HCT116 (cell line): ENCODE measurements around the gene GTF2H4. TPM values are rescaled to one million over a fixed set of nuclear protein-coding genes. Genes with fewer than 3 reads are reported as not detected.

Experiments used
- ATAC-seq: fragments of 200-7000 bp; cut with Tn5 transposase; 2 replicates; pipeline ENCODE4 v1.9.1; 2020; ENCODE audit warnings: mild to moderate bottlenecking, moderate library complexity
- BruUV-seq: library from RNA; stranded (reverse); fragments of 400-500 nt; replicated peaks from 2 replicates; lab custom pipeline; 2021; lab: Mats Ljungman, UMichigan
- CTCF ChIA-PET: fragments of 300-600 bp; sonication (Branson Sonifier 250); formaldehyde crosslinking; loops from one replicate; lab custom pipeline; 2021; ENCODE audit warnings: antibody characterized with exemption; lab: Charles Lee
- POLR2A ChIA-PET: fragments of 300-600, 350-600 bp; sonication (Branson Sonifier 250); formaldehyde crosslinking; loops from one replicate; lab custom pipeline; 2021; ENCODE audit warnings: antibody characterized with exemption; lab: Charles Lee
- RAD21 ChIA-PET, 2 experiments: fragments of 300-600 bp; sonication (Branson Sonifier 250); formaldehyde crosslinking; loops; one replicate each; lab custom pipeline; 2023; ENCODE audit warnings: low total read pairs in 2 of 2; ENCODE audit not compliant: uncharacterized antibody in 2 of 2, unreplicated experiment in 2 of 2, low non-redundant PET in 1 of 2; lab: Charles Lee
- DNase-seq: peaks from one replicate; pipeline ENCODE4 v3.0.0-alpha.2; 2010; ENCODE audit warnings: low read depth, low spot score
- H2AFZ ChIP-seq: fragments of 200-600 bp; shearing (Covaris generic), sonication (generic); 2 replicates; pipeline ENCODE4 v1.6.1; 2017; ENCODE audit warnings: low read depth, mixed run types, mixed read lengths, antibody characterized with exemption, low read length; ENCODE audit not compliant: poor library complexity, severe bottlenecking
- H3K27ac ChIP-seq: 2 replicates; pipeline ENCODE4 v1.5.1; 2012; ENCODE audit warnings: low read depth, low read length
- H3K27me3 ChIP-seq: fragments of 200-600 bp; sonication (generic); 2 replicates; pipeline ENCODE4 v1.6.1; 2016; ENCODE audit warnings: mixed run types, low read length, mixed read lengths; ENCODE audit not compliant: insufficient read depth
- H3K36me3 ChIP-seq, 2 experiments: fragments of 200-500 bp in 1 of 2; fragments of 200-600 bp in 1 of 2; sonication (Bioruptor generic) in 1 of 2; sonication (generic) in 1 of 2; 2 replicates each; pipeline versions ENCODE4 v1.5.1 to v1.6.1; 2014 to 2016; ENCODE audit warnings: low read length in 2 of 2, inconsistent platforms in 1 of 2, mixed read lengths in 1 of 2, mixed run types in 1 of 2; ENCODE audit not compliant: insufficient read depth in 2 of 2, control insufficient read depth in 1 of 2
- H3K4me1 ChIP-seq, 2 experiments: fragments of 200-600 bp in 1 of 2; sonication (generic) in 1 of 2; 2 replicates each; pipeline versions ENCODE4 v1.5.1 to v1.6.1; 2012 to 2017; ENCODE audit warnings: low read length in 2 of 2, inconsistent platforms in 1 of 2, mild to moderate bottlenecking in 1 of 2, mixed read lengths in 1 of 2, mixed run types in 1 of 2, moderate library complexity in 1 of 2; ENCODE audit not compliant: insufficient read depth in 2 of 2, control insufficient read depth in 1 of 2
- H3K4me2 ChIP-seq: fragments of 200-600 bp; sonication (generic); 2 replicates; pipeline ENCODE4 v1.6.1; 2017; ENCODE audit warnings: mixed run types, low read length, mixed read lengths
- H3K4me3 ChIP-seq, 2 experiments: fragments of 200-600 bp in 1 of 2; sonication (generic) in 1 of 2; replicated peaks in 1 of 2; 2 replicates each; pipeline ENCODE4 v1.5.1; 2011 to 2016; ENCODE audit warnings: low read length in 2 of 2, control low read depth in 1 of 2, low read depth in 1 of 2, mild to moderate bottlenecking in 1 of 2, mixed read lengths in 1 of 2, mixed run types in 1 of 2
- H3K79me2 ChIP-seq: fragments of 200-600 bp; sonication (generic); 2 replicates; pipeline ENCODE4 v1.6.1; 2017; ENCODE audit warnings: mild to moderate bottlenecking, mixed run types, low read length, moderate library complexity, mixed read lengths; ENCODE audit not compliant: insufficient read depth
- H3K9ac ChIP-seq: fragments of 200-600 bp; sonication (generic); 2 replicates; pipeline ENCODE4 v1.6.1; 2016; ENCODE audit warnings: low read length, mixed read lengths
- H3K9me2 ChIP-seq: fragments of 200-600 bp; sonication (generic), shearing (Covaris generic); 2 replicates; pipeline ENCODE4 v1.6.1; 2017; ENCODE audit warnings: mixed run types, mild to moderate bottlenecking, moderate library complexity; ENCODE audit not compliant: insufficient read depth
- H3K9me3 ChIP-seq, 2 experiments: fragments of 200-500 bp in 1 of 2; fragments of 200-600 bp in 1 of 2; sonication (Bioruptor generic) in 1 of 2; sonication (generic) in 1 of 2; 2 replicates each; pipeline ENCODE4 v1.6.1; 2014 to 2017; ENCODE audit warnings: low read length in 2 of 2, mixed read lengths in 2 of 2, inconsistent platforms in 1 of 2, low read depth in 1 of 2, mild to moderate bottlenecking in 1 of 2, mixed run types in 1 of 2, moderate library complexity in 1 of 2; ENCODE audit not compliant: control insufficient read depth in 1 of 2, insufficient read depth in 1 of 2
- H4K20me1 ChIP-seq: fragments of 200-600 bp; sonication (generic), shearing (Covaris generic); 2 replicates; pipeline ENCODE4 v1.6.1; 2017; ENCODE audit warnings: mixed run types, mild to moderate bottlenecking, moderate library complexity; ENCODE audit not compliant: insufficient read depth
- CEBPB ChIP-seq: IDR thresholded peaks from 2 replicates; pipeline ENCODE4 v1.6.1; 2012; ENCODE audit warnings: low read depth
- EZH2 ChIP-seq: fragments of 200-600 bp; sonication (generic); IDR thresholded peaks from 2 replicates; pipeline ENCODE4 v1.6.1; 2017; ENCODE audit warnings: antibody characterized with exemption, mixed run types
- FOSL1 ChIP-seq: IDR thresholded peaks from 2 replicates; pipeline ENCODE4 v1.6.1; 2012; ENCODE audit warnings: low read depth
- JUND ChIP-seq: IDR thresholded peaks from 2 replicates; pipeline ENCODE4 v1.6.1; 2012
- POLR2A ChIP-seq: IDR thresholded peaks from 2 replicates; pipeline ENCODE4 v1.7.0; 2011; ENCODE audit warnings: borderline replicate concordance; ENCODE audit not compliant: insufficient read depth, insufficient read length; ENCODE audit errors: extremely low read depth
- RAD21 ChIP-seq: IDR thresholded peaks from 2 replicates; pipeline ENCODE4 v1.6.1; 2012; ENCODE audit warnings: low read depth, mild to moderate bottlenecking
- SIN3A ChIP-seq: IDR thresholded peaks from 2 replicates; pipeline ENCODE4 v1.6.1; 2012; ENCODE audit warnings: low read depth
- SRF ChIP-seq: IDR thresholded peaks from 2 replicates; pipeline ENCODE4 v1.6.1; 2012; ENCODE audit warnings: low read depth
- TCF7L2 ChIP-seq: IDR thresholded peaks from 2 replicates; pipeline ENCODE4 v1.7.0; 2011; ENCODE audit warnings: borderline replicate concordance, inconsistent platforms; ENCODE audit not compliant: insufficient read depth, insufficient read length; ENCODE audit errors: extremely low read depth
- ZFX ChIP-seq: fragments of 450-650 bp; IDR thresholded peaks from 2 replicates; pipeline ENCODE4 v1.6.1; 2017
- ZNF274 ChIP-seq: fragments of 200-500 bp; sonication (Bioruptor generic); IDR thresholded peaks from 2 replicates; pipeline ENCODE4 v1.6.1; 2014; ENCODE audit warnings: mild to moderate bottlenecking, low read depth, low read length, inconsistent platforms
- intact Hi-C: fragments of 100-400 bp; cut with micrococcal nuclease; formaldehyde crosslinking; loops from 2 replicates; pipeline ENCODE4 v1.10.0; 2022
- total RNA-seq: library from RNA; stranded (reverse); gene quantifications from one replicate; pipeline ENCODE4 v1.2.1, GENCODE V29; 2021; ENCODE audit not compliant: unreplicated experiment
- TF ChIP-seq, protein P1 (sequence below), 3 experiments: fragments of 200-600 bp in 1 of 3; sonication (generic) in 1 of 3; IDR thresholded peaks in 2 of 3; conservative IDR thresholded peaks in 1 of 3; 2 replicates each; pipeline ENCODE4 v1.5.1; 2012 to 2017; ENCODE audit warnings: low read depth in 2 of 3, low read length in 2 of 3, antibody characterized with exemption in 1 of 3, borderline replicate concordance in 1 of 3, control low read depth in 1 of 3, mild to moderate bottlenecking in 1 of 3, mixed read lengths in 1 of 3, mixed run types in 1 of 3, moderate library complexity in 1 of 3; ENCODE audit not compliant: insufficient read depth in 1 of 3
- TF ChIP-seq, protein P2 (sequence below): IDR thresholded peaks from 2 replicates; pipeline ENCODE4 v1.6.1; 2012; ENCODE audit warnings: low read depth
- TF ChIP-seq, protein P3 (sequence below): IDR thresholded peaks from 2 replicates; pipeline ENCODE4 v1.6.1; 2012

The GTF2H4 gene
- total RNA-seq, 1 experiment from 2014 or later: 59.7 TPM

DNA sequence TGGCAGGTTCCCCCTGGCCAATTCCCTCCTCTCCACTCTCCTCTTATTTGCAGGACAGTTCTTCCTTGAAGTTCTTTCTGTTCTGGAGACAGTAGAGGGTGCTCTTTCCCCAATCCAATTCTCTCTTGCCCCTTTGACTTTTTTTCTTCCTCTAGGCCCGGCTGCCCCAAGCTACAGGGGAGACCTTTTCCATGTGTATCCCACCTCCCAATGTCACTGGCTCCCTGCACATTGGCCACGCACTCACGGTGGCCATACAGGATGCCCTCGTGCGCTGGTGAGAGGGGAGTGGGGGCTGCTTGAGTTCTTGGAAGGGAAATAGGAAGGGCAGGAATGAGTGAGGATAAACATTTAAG lies 7.6 kb downstream of the GTF2H4 start:
- Histone ChIP-seq H3K4me2 (peak overlapping the region; percentile 87; the same call in 1 of the 2 replicates), H3K27ac (no peak overlapping the region; the same call in 1 of the 2 replicates), H3K9ac (no peak overlapping the region), H3K4me1 (peaks cover 9 to 25% of the 10 kb centered on the region in 2 experiments; a peak in 3 of 4 replicates), H3K9me2 (no peaks in the 10 kb centered on the region), H3K27me3 (no peaks in the 10 kb centered on the region), H3K79me2 (no peaks in the 10 kb centered on the region; the same call in 1 of the 2 replicates), H3K4me3 (no peak overlapping the region), H2AFZ (no peak overlapping the region), H3K9me3 (no peaks in the 10 kb centered on the region), H4K20me1 (no peaks in the 10 kb centered on the region), H3K36me3 (peaks cover 15 to 36% of the 10 kb centered on the region in 2 experiments; a peak in 3 of 4 replicates)
- ChIA-PET RAD21 (interaction anchor here (0.6 to 1.2 kb wide), 8 partner anchors 27 to 172 kb away, joined by 3 to 8 read pairs (median 4); no protein-coding TSS in a partner anchor), CTCF (interaction anchor here (0.6 to 5.0 kb wide), 17 partner anchors 9 to 200 kb away, joined by 3 to 66 read pairs (median 5); partner anchors contain the start of genes PSORS1C1 and SFTA2), POLR2A (interaction anchor here (1.3 kb wide), 1 partner anchor 155 kb away, joined by 4 read pairs; no protein-coding TSS in a partner anchor)
- TF ChIP-seq ZFX (no peak), CEBPB (no peak)
- TF ChIP-seq, protein P1, sequence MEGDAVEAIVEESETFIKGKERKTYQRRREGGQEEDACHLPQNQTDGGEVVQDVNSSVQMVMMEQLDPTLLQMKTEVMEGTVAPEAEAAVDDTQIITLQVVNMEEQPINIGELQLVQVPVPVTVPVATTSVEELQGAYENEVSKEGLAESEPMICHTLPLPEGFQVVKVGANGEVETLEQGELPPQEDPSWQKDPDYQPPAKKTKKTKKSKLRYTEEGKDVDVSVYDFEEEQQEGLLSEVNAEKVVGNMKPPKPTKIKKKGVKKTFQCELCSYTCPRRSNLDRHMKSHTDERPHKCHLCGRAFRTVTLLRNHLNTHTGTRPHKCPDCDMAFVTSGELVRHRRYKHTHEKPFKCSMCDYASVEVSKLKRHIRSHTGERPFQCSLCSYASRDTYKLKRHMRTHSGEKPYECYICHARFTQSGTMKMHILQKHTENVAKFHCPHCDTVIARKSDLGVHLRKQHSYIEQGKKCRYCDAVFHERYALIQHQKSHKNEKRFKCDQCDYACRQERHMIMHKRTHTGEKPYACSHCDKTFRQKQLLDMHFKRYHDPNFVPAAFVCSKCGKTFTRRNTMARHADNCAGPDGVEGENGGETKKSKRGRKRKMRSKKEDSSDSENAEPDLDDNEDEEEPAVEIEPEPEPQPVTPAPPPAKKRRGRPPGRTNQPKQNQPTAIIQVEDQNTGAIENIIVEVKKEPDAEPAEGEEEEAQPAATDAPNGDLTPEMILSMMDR (IDR thresholded peaks at IDR 0.05 in 2 of 3, conservative IDR thresholded peaks at IDR 0.05 in 1 of 3; ENCODE audit: borderline replicate concordance in 1 of 3, insufficient read depth in 1 of 3, low read depth in 2 of 3, low read length in 2 of 3): peak in 2 of 3 experiments; percentile 63 to 66; a peak in 4 of 6 replicates
- no TSS peak for BruUV-seq
- intact Hi-C loops: loop anchor here (1.0 to 2.0 kb wide), 5 partner anchors 155 to 277 kb away; no protein-coding TSS in a partner anchor
- DNase-seq: peak; percentile 55
- ATAC-seq: peak; percentile 48

DNA sequence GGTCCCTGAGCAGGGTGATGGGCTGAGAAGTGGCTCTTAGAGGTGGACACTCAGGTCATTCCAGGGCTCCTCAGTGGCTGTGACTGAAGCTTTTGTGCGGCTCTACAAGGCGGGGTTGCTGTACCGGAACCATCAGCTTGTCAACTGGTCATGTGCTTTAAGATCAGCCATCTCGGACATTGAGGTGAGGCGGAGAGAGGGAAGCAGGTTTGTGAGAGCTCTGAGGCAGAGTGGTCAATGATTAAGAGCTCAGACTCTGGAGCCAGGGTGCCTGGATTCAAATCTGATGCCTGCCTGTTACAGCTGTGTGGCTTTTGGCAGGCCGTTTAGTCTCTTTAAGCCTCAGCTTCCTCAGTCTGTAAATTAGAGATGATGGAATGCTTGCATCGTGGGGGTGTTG lies 9.0 kb downstream of the GTF2H4 start:
- CTCF ChIA-PET: interaction anchor here (1.1 to 5.0 kb wide), 3 partner anchors 153 to 170 kb away, joined by 4 to 66 read pairs (median 44); no protein-coding TSS in a partner anchor
- intact Hi-C loops: no loop called here
- TF ChIP-seq, protein P2, sequence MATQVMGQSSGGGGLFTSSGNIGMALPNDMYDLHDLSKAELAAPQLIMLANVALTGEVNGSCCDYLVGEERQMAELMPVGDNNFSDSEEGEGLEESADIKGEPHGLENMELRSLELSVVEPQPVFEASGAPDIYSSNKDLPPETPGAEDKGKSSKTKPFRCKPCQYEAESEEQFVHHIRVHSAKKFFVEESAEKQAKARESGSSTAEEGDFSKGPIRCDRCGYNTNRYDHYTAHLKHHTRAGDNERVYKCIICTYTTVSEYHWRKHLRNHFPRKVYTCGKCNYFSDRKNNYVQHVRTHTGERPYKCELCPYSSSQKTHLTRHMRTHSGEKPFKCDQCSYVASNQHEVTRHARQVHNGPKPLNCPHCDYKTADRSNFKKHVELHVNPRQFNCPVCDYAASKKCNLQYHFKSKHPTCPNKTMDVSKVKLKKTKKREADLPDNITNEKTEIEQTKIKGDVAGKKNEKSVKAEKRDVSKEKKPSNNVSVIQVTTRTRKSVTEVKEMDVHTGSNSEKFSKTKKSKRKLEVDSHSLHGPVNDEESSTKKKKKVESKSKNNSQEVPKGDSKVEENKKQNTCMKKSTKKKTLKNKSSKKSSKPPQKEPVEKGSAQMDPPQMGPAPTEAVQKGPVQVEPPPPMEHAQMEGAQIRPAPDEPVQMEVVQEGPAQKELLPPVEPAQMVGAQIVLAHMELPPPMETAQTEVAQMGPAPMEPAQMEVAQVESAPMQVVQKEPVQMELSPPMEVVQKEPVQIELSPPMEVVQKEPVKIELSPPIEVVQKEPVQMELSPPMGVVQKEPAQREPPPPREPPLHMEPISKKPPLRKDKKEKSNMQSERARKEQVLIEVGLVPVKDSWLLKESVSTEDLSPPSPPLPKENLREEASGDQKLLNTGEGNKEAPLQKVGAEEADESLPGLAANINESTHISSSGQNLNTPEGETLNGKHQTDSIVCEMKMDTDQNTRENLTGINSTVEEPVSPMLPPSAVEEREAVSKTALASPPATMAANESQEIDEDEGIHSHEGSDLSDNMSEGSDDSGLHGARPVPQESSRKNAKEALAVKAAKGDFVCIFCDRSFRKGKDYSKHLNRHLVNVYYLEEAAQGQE: no peak
- TF ChIP-seq POLR2A (no peak), JUND (no peak), RAD21 (no peak), SIN3A (no peak), ZFX (no peak), TCF7L2 (no peak), SRF (no peak), EZH2 (no peak), FOSL1 (no peak), ZNF274 (no peak)
- TF ChIP-seq, protein P3, sequence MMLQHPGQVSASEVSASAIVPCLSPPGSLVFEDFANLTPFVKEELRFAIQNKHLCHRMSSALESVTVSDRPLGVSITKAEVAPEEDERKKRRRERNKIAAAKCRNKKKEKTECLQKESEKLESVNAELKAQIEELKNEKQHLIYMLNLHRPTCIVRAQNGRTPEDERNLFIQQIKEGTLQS: no peak

More for the DNA sequence above, 9.0 kb downstream of the GTF2H4 start:
- H2AFZ ChIP-seq: no peak overlapping the region
- POLR2A ChIA-PET: interaction anchor here (0.6 kb wide), 1 partner anchor 168 kb away, joined by 4 read pairs; no protein-coding TSS in a partner anchor
- no peaks in the 10 kb centered on the region; the same call in 1 of the 2 replicates for H3K79me2 ChIP-seq
- no peaks in the 10 kb centered on the region for H3K9me2 ChIP-seq
- ATAC-seq (no peak), DNase-seq (no peak)
- no peaks in the 10 kb centered on the region for H3K27me3 ChIP-seq
- no peaks in the 10 kb centered on the region for H4K20me1 ChIP-seq
- H3K27ac ChIP-seq: no peak overlapping the region
- H3K4me2 ChIP-seq: no peak overlapping the region
- no TSS peak for BruUV-seq
- no peak overlapping the region for H3K4me3 ChIP-seq
- H3K36me3 ChIP-seq: peaks cover 12 to 27% of the 10 kb centered on the region in 2 experiments; a peak in 3 of 4 replicates
- H3K4me1 ChIP-seq: peaks cover 9 to 32% of the 10 kb centered on the region in 2 experiments; a peak in 3 of 4 replicates
- no peaks in the 10 kb centered on the region for H3K9me3 ChIP-seq
- H3K9ac ChIP-seq: no peak overlapping the region
- RAD21 ChIA-PET: no interaction called here
